Measurements from ENCODE around the gene ADRB2.

ADRB2 gene

DNA sequence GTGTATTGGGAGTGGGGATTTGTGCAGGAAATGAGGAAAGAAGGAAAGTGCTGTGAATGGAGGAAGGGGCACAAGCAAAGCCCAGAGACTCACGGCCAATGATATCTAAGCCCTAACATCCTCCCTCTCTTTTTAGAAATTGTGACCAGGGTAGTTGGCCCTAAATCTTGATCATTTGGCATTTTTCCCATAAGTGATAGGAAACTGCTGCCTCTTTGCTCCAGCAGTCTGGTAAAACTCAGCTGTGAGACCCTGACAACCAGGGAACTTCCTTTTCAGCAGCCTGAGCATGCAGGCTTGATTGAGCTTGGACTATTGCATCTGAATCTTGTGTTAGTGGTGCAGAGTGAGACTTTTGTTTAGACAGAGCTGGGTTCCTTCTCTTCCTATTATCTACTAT, 9.6 kb upstream of the ADRB2 start:
- no peak overlapping the region for H3K4me3 ChIP-seq (ENCODE audit: low read depth, low read length)
- no peaks in the 10 kb centered on the region for H3K9me3 ChIP-seq (ENCODE audit: control insufficient read depth, insufficient read depth, low read depth, low read length)
- H3K9ac ChIP-seq (ENCODE audit: low read length) = no peak overlapping the region
- no peaks in the 10 kb centered on the region for H3K36me3 ChIP-seq (ENCODE audit: control insufficient read depth, insufficient read depth, low read length)
- H3K27ac ChIP-seq (ENCODE audit: low read depth, low read length) = no peak overlapping the region
- no peaks in the 10 kb centered on the region for H3K27me3 ChIP-seq (ENCODE audit: control insufficient read depth, insufficient read depth, low read length)
- no peaks in the 10 kb centered on the region for H3K4me1 ChIP-seq (ENCODE audit: control insufficient read depth, insufficient read depth, low read length)

DNA sequence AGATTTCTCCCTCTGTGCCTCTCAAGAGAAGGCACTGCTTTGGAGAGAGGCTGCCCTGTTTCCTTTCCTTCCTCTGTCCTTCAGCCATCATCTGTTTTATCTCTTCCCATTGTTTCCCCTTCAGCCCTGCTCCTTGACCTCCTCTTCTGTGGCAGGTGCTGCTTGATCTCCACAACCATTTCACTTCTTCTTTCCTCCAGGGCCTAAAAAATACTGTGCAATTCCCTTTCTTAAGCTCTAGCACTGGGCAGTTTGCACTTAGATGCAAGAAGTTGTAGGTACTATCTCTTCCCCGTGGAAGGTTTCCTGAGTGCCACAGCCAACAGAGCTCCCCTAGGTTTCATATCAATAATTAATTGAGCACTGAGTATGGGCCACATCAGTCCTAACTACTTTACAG, 8.8 kb upstream of the ADRB2 start:
- Histone ChIP-seq H3K9me3 (ENCODE audit: control insufficient read depth, insufficient read depth, low read depth, low read length) (no peaks in the 10 kb centered on the region), H3K9ac (ENCODE audit: low read length) (no peak overlapping the region), H3K36me3 (ENCODE audit: control insufficient read depth, insufficient read depth, low read length) (no peaks in the 10 kb centered on the region), H3K4me1 (ENCODE audit: control insufficient read depth, insufficient read depth, low read length) (no peaks in the 10 kb centered on the region), H3K27ac (ENCODE audit: low read depth, low read length) (no peak overlapping the region), H3K27me3 (ENCODE audit: control insufficient read depth, insufficient read depth, low read length) (no peaks in the 10 kb centered on the region), H3K4me3 (ENCODE audit: low read depth, low read length) (no peak overlapping the region)

DNA sequence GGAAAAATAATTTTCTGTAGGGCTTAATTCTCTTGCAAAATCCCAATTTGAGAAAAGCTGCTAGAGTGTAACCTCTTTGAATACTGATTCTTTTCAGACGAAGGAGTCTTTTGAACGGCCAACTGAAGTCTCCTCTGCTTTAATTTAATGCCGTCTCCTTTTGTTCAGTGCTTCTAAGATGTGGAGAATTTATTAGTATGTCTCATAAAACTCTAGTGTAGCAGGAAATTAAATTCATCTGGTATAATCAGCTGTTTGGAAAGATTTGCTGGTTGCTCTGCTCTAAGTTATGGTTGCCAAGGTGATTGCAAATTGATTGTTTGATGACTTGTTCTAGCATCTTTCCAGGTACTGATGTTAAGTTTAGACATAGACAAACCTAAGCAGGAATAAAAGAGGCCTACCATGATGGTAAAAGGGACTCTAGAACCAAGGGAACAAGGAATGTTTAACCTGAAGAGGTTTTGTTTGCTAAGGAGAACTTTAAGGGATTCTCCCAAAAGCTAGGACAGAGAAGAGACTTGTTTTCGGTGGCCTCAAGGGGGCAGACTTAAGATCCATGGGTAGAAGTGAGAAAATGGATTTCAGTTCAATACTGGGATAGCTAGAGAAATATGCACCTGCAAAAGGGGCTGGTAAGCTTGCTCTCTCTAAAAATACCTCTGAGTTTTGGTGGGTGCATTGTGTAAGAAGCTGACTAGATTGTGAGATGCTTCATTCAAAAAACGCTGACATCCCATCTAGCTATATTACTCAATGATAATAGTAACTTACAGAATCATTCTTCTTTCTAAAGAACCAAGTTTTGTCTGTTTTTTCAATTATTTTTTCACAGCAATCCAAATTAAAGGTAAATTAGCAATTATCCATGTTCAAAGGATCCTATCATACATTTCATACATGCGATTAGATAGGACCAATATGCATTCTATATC, 5.7 kb upstream of the ADRB2 start:
- Histone ChIP-seq H3K9me3 (ENCODE audit: control insufficient read depth, insufficient read depth, low read depth, low read length) (no peaks in the 10 kb centered on the region), H3K36me3 (ENCODE audit: control insufficient read depth, insufficient read depth, low read length) (no peaks in the 10 kb centered on the region), H3K9ac (ENCODE audit: low read length) (no peak overlapping the region), H3K4me3 (ENCODE audit: low read depth, low read length) (no peak overlapping the region), H3K27me3 (ENCODE audit: control insufficient read depth, insufficient read depth, low read length) (peaks cover 13% of the 10 kb centered on the region), H3K4me1 (ENCODE audit: control insufficient read depth, insufficient read depth, low read length) (peaks cover 3% of the 10 kb centered on the region; the same call in 1 of the 2 replicates), H3K27ac (ENCODE audit: low read depth, low read length) (no peak overlapping the region)

DNA sequence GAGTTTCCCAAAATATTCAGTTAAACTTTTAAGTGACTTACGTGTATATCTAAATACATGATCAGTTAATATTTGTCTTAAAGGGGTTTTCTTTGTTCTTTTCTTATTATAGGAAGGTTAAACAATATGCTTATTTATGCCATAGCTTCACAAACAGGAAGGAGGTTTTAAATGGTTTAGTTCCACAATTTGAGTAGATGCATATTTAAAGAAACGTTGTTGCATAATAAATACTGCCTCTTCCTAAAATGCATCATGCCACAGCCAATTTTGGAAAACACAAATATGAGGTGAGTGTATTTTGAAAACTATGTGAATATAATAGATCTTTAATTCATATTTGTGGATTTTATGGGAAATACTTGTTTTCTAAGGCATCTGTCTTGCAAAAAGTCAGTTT, 2.5 kb upstream of the ADRB2 start:
- no peaks in the 10 kb centered on the region for H3K36me3 ChIP-seq (ENCODE audit: control insufficient read depth, insufficient read depth, low read length)
- H3K9ac ChIP-seq (ENCODE audit: low read length) = no peak overlapping the region
- peaks cover 4% of the 10 kb centered on the region; the same call in 1 of the 2 replicates for H3K4me1 ChIP-seq (ENCODE audit: control insufficient read depth, insufficient read depth, low read length)
- no peaks in the 10 kb centered on the region for H3K9me3 ChIP-seq (ENCODE audit: control insufficient read depth, insufficient read depth, low read depth, low read length)
- H3K27ac ChIP-seq (ENCODE audit: low read depth, low read length) = no peak overlapping the region
- no peak overlapping the region for H3K4me3 ChIP-seq (ENCODE audit: low read depth, low read length)
- H3K27me3 ChIP-seq (ENCODE audit: control insufficient read depth, insufficient read depth, low read length) = peaks cover 39% of the 10 kb centered on the region

DNA sequence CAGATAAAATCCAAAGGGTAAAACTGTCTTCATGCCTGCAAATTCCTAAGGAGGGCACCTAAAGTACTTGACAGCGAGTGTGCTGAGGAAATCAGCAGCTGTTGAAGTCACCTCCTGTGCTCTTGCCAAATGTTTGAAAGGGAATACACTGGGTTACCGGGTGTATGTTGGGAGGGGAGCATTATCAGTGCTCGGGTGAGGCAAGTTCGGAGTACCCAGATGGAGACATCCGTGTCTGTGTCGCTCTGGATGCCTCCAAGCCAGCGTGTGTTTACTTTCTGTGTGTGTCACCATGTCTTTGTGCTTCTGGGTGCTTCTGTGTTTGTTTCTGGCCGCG, 727 bp upstream of the ADRB2 start:
- Histone ChIP-seq H3K9me3 (ENCODE audit: control insufficient read depth, insufficient read depth, low read depth, low read length) (no peaks in the 10 kb centered on the region), H3K27me3 (ENCODE audit: control insufficient read depth, insufficient read depth, low read length) (peaks cover 42% of the 10 kb centered on the region), H3K36me3 (ENCODE audit: control insufficient read depth, insufficient read depth, low read length) (no peaks in the 10 kb centered on the region), H3K4me1 (ENCODE audit: control insufficient read depth, insufficient read depth, low read length) (peaks cover 4% of the 10 kb centered on the region; the same call in 1 of the 2 replicates), H3K27ac (ENCODE audit: low read depth, low read length) (no peak overlapping the region), H3K9ac (ENCODE audit: low read length) (peak overlapping the region; percentile 51), H3K4me3 (ENCODE audit: low read depth, low read length) (peak overlapping the region; percentile 74)

DNA sequence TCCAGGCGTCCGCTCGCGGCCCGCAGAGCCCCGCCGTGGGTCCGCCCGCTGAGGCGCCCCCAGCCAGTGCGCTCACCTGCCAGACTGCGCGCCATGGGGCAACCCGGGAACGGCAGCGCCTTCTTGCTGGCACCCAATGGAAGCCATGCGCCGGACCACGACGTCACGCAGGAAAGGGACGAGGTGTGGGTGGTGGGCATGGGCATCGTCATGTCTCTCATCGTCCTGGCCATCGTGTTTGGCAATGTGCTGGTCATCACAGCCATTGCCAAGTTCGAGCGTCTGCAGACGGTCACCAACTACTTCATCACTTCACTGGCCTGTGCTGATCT, 294 bp downstream of the ADRB2 start:
- Histone ChIP-seq H3K27ac (ENCODE audit: low read depth, low read length) (no peak overlapping the region), H3K9ac (ENCODE audit: low read length) (peak overlapping the region; percentile 9), H3K4me3 (ENCODE audit: low read depth, low read length) (peak overlapping the region; percentile 74), H3K27me3 (ENCODE audit: control insufficient read depth, insufficient read depth, low read length) (peaks cover 42% of the 10 kb centered on the region), H3K36me3 (ENCODE audit: control insufficient read depth, insufficient read depth, low read length) (no peaks in the 10 kb centered on the region), H3K9me3 (ENCODE audit: control insufficient read depth, insufficient read depth, low read depth, low read length) (no peaks in the 10 kb centered on the region), H3K4me1 (ENCODE audit: control insufficient read depth, insufficient read depth, low read length) (peaks cover 4% of the 10 kb centered on the region; the same call in 1 of the 2 replicates)

DNA sequence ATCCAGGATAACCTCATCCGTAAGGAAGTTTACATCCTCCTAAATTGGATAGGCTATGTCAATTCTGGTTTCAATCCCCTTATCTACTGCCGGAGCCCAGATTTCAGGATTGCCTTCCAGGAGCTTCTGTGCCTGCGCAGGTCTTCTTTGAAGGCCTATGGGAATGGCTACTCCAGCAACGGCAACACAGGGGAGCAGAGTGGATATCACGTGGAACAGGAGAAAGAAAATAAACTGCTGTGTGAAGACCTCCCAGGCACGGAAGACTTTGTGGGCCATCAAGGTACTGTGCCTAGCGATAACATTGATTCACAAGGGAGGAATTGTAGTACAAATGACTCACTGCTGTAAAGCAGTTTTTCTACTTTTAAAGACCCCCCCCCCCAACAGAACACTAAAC, 1.3 kb downstream of the ADRB2 start:
- Histone ChIP-seq H3K4me3 (ENCODE audit: low read depth, low read length) (no peak overlapping the region), H3K4me1 (ENCODE audit: control insufficient read depth, insufficient read depth, low read length) (peaks cover 4% of the 10 kb centered on the region; the same call in 1 of the 2 replicates), H3K36me3 (ENCODE audit: control insufficient read depth, insufficient read depth, low read length) (no peaks in the 10 kb centered on the region), H3K9me3 (ENCODE audit: control insufficient read depth, insufficient read depth, low read depth, low read length) (no peaks in the 10 kb centered on the region), H3K27me3 (ENCODE audit: control insufficient read depth, insufficient read depth, low read length) (peaks cover 42% of the 10 kb centered on the region), H3K27ac (ENCODE audit: low read depth, low read length) (no peak overlapping the region), H3K9ac (ENCODE audit: low read length) (no peak overlapping the region)

DNA sequence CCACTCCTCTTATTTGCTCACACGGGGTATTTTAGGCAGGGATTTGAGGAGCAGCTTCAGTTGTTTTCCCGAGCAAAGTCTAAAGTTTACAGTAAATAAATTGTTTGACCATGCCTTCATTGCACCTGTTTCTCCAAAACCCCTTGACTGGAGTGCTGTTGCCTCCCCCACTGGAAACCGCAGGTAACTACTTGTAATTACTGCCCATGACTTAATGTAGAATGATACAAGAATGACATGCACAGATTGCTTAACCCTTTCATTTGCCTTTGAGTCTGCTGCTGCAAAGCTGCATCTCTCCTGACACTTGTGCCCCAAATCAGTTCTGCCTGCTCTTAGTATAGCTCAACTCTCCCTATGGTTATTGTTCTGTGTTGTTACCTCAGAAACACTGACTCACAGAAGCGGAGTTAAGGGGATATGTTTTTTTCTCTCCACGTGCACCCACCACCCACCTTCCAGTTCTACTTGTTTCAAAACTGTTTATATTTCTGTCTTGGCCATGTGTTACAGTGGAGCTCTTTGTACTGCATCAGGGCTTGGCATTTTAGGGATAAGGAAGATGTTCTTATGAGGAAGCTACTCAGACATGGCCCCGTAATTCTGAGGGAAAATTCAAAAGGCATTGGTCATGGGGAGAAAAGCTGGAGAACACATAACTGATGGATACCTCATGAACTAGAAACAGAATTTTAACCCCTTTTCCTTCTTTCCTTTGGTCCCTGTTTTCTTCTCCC, 2.3 kb downstream of the ADRB2 start:
- H3K27me3 ChIP-seq (ENCODE audit: control insufficient read depth, insufficient read depth, low read length) = peaks cover 42% of the 10 kb centered on the region
- no peaks in the 10 kb centered on the region for H3K36me3 ChIP-seq (ENCODE audit: control insufficient read depth, insufficient read depth, low read length)
- H3K4me3 ChIP-seq (ENCODE audit: low read depth, low read length) = no peak overlapping the region
- no peaks in the 10 kb centered on the region for H3K9me3 ChIP-seq (ENCODE audit: control insufficient read depth, insufficient read depth, low read depth, low read length)
- no peak overlapping the region for H3K27ac ChIP-seq (ENCODE audit: low read depth, low read length)
- peaks cover 4% of the 10 kb centered on the region; the same call in 1 of the 2 replicates for H3K4me1 ChIP-seq (ENCODE audit: control insufficient read depth, insufficient read depth, low read length)
- H3K9ac ChIP-seq (ENCODE audit: low read length) = no peak overlapping the region

DNA sequence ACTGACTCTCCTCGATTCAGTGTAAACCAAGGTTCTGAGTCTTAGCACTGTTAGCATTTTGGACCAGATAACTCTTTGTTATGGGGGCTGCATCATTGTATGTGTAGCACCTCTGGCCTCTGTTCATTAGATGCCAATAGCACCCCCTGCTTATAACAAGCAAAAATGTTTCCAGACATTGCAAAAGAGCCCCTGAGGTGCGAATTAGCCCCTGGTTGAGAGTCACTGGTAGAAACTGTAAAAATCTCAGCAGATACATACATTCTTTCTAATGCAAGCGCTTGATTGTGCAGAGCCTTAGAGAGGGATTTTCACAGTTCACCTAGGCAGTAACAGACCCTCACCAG, 2.8 kb downstream of the ADRB2 start:
- H3K4me1 ChIP-seq (ENCODE audit: control insufficient read depth, insufficient read depth, low read length) = peaks cover 4% of the 10 kb centered on the region; the same call in 1 of the 2 replicates
- H3K36me3 ChIP-seq (ENCODE audit: control insufficient read depth, insufficient read depth, low read length) = no peaks in the 10 kb centered on the region
- no peaks in the 10 kb centered on the region for H3K9me3 ChIP-seq (ENCODE audit: control insufficient read depth, insufficient read depth, low read depth, low read length)
- peaks cover 42% of the 10 kb centered on the region for H3K27me3 ChIP-seq (ENCODE audit: control insufficient read depth, insufficient read depth, low read length)
- H3K9ac ChIP-seq (ENCODE audit: low read length) = no peak overlapping the region
- H3K4me3 ChIP-seq (ENCODE audit: low read depth, low read length) = no peak overlapping the region
- H3K27ac ChIP-seq (ENCODE audit: low read depth, low read length) = no peak overlapping the region

DNA sequence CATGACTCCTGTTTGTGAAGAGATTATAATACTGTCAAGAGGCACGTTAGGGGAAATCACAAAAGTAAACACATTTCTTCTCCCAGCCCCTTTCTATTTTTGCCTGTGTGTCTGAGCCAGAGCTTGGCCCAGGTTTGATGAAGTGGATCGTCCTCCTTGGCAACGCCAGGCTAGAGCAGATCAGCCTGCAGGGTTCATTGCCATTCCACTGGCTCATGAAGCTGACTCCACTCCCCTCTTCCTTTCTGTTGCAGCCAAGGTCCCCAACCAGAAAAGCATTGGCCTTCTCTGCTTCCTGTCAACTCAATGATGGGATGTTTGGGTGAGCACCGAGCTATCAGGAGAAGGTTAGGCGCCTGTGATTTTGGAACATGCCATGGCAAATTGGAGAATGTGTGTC, 3.3 kb downstream of the ADRB2 start:
- Histone ChIP-seq H3K4me3 (ENCODE audit: low read depth, low read length) (no peak overlapping the region), H3K4me1 (ENCODE audit: control insufficient read depth, insufficient read depth, low read length) (peaks cover 4% of the 10 kb centered on the region; the same call in 1 of the 2 replicates), H3K27me3 (ENCODE audit: control insufficient read depth, insufficient read depth, low read length) (peaks cover 39% of the 10 kb centered on the region), H3K9me3 (ENCODE audit: control insufficient read depth, insufficient read depth, low read depth, low read length) (no peaks in the 10 kb centered on the region), H3K36me3 (ENCODE audit: control insufficient read depth, insufficient read depth, low read length) (no peaks in the 10 kb centered on the region), H3K9ac (ENCODE audit: low read length) (no peak overlapping the region), H3K27ac (ENCODE audit: low read depth, low read length) (no peak overlapping the region)

DNA sequence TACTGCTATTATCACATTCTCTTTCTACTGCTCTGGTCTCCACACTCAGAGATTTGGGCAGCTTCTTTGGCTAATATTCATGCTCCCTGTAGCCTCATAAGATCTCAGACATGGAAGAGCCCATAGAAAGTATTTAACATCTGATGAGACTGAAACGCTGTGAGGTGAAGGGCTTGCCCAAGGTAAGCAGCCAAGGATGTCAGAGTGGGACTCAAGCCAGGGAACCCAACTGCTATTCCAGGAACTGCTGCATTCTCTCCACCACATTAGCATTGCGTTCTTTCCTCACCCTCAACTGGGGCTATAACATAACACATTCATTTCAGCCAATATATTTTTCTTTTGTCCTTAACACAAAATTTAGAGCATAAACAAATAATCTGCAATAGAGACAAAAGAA, 3.8 kb downstream of the ADRB2 start:
- Histone ChIP-seq H3K4me1 (ENCODE audit: control insufficient read depth, insufficient read depth, low read length) (peaks cover 4% of the 10 kb centered on the region; the same call in 1 of the 2 replicates), H3K27me3 (ENCODE audit: control insufficient read depth, insufficient read depth, low read length) (peaks cover 35% of the 10 kb centered on the region)

More for the DNA sequence above, 3.8 kb downstream of the ADRB2 start:
- no peaks in the 10 kb centered on the region for H3K9me3 ChIP-seq (ENCODE audit: control insufficient read depth, insufficient read depth, low read depth, low read length)
- no peaks in the 10 kb centered on the region for H3K36me3 ChIP-seq (ENCODE audit: control insufficient read depth, insufficient read depth, low read length)
- no peak overlapping the region for H3K4me3 ChIP-seq (ENCODE audit: low read depth, low read length)
- H3K9ac ChIP-seq (ENCODE audit: low read length) = no peak overlapping the region
- no peak overlapping the region for H3K27ac ChIP-seq (ENCODE audit: low read depth, low read length)
